GM21360 (cell line): ENCODE results near the gene SCFD2.
"Not testable (repeated sequence)": the region's sequence is repeated elsewhere in the genome, so short reads cannot be mapped to it uniquely, and the experiment has no call there.

Experiments
- ATAC-seq: cut with Tn5 transposase; IDR thresholded peaks from one replicate; pipeline ENCODE4 v1.9.1; 2021; ENCODE audit warnings: mild to moderate bottlenecking, moderate library complexity; ENCODE audit not compliant: unreplicated experiment

SCFD2 gene

GRCh38 chr4:53059871-53060270 is 306.0 kb downstream of the SCFD2 start:
- ATAC-seq = no peak

GRCh38 chr4:53059256-53059655 is 306.6 kb downstream of the SCFD2 start:
- ATAC-seq = no peak

DNA sequence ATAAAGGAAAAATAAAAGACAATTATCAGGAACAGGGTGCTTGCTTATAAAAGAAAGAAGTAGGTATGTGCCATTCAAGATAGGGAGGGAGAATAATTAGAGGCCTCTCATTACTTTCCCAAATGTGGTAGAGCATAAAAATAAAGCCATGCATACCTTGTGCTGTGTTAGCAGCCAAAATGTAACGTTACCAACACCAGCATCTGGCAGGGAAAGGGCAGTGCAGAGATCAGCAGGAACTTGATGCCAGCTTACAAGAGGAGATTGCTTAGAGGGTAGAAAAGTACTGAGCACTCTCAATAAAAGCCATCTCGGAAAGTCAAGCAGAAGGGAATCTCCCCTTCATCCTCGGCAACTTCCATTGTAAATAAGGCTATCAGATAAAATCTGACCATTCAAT is 308.2 kb downstream of the SCFD2 start:
- ATAC-seq = no peak

GRCh38 chr4:53057108-53057507 is 308.8 kb downstream of the SCFD2 start:
- not testable (repeated sequence) for ATAC-seq

GRCh38 chr4:53055716-53056403 is 310.0 kb downstream of the SCFD2 start:
- ATAC-seq = no peak

DNA sequence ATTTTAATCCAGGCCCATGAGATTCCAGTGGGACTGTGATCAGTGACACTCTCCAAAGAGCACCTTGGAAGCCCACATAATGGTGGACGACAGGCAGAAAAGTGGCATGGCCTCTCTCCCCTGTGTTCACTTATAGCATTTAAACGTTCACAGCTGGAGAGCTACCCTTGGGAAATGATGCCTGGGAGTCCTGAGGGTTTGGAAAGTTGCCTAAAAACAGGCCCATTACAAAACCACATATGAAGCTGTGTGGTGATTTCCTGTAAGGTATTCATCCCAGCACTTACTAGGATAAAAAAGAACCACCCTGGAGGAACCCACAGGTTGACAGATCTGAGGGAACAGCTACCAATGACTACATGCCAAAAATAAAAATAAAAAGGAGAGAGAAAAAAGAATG is 310.6 kb downstream of the SCFD2 start:
- no peak for ATAC-seq

- ATAC-seq = no peak
These were observed 315.5 kb downstream of the SCFD2 start for GRCh38 chr4:53050361-53050774.

GRCh38 chr4:53049528-53049927 is 316.3 kb downstream of the SCFD2 start:
- no peak for ATAC-seq

DNA sequence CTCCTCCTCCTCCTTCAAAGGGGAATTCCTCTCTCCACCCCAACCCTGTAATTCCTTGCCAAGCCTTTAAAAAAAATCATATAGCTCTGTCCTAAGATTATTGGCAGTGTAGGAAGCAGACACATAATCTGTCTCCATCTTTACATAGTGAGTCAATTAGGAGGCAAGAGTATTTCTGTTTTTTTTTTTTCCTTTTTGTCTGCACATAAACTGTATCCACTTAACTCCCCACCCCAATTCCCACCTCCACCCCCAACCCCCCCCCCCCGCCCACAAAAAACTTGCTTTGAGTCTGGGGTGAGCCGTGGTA is 321.3 kb downstream of the SCFD2 start:
- ATAC-seq = no peak

- ATAC-seq = no peak
These were observed 321.8 kb downstream of the SCFD2 start for GRCh38 chr4:53043891-53044650.

- ATAC-seq = no peak
These were observed 322.8 kb downstream of the SCFD2 start for GRCh38 chr4:53043055-53043454.

DNA sequence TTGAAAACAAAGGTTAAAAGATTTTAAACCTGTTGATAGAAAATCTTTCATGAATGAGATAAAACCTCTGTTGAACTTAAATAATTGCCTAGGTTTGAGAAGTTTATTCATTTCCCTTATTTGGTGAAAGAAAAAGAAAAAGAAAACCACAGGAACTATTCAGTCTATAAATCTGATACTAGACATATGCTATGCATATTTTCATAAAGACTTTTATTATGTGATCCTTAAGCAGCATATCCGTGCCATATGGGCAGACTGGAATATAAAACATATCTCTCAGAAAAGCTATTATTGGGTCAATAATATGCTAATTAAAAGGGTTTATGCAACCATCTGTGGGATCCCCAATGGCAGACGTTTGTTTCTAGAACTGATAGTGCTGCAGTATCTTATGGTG is 325.0 kb downstream of the SCFD2 start:
- no peak for ATAC-seq

DNA sequence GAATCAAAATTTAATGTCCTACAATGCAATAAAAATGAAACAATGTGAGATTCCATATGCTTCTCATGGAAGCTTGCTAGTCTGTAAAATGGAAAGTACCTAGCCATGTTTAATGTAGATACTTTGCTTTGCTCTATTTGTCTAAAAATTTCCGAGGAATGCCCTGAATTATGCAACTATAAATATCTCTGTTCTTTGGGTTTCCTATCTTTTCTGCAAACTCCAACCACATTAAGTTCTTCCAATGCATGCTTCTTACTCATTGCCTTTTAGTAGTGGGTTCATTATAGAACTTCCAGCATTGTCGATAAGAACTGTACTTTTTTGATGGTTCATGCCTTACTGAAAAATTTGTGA is 325.4 kb downstream of the SCFD2 start:
- ATAC-seq = no peak

GRCh38 chr4:53039741-53040458 is 326.0 kb downstream of the SCFD2 start:
- ATAC-seq = no peak

GRCh38 chr4:53037892-53038291 is 328.0 kb downstream of the SCFD2 start:
- ATAC-seq = no peak

DNA sequence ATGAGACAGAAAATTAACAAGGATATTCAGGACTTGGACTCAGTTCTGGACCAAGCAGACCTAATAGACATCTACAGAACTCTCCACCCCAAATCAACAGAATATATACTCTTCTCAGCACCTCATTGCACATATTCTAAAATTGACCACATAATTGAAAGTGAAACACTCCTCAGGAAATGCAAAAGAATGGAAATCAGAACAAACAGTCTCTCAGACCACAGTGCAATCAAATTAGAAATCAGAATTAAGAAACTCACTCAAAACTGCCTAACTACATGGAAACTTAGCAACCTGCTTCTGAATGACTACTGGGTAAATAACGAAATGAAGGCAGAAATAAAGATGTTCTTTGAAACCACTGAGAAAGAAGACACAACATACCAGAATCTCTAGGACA is 333.0 kb downstream of the SCFD2 start:
- not testable (repeated sequence) for ATAC-seq

DNA sequence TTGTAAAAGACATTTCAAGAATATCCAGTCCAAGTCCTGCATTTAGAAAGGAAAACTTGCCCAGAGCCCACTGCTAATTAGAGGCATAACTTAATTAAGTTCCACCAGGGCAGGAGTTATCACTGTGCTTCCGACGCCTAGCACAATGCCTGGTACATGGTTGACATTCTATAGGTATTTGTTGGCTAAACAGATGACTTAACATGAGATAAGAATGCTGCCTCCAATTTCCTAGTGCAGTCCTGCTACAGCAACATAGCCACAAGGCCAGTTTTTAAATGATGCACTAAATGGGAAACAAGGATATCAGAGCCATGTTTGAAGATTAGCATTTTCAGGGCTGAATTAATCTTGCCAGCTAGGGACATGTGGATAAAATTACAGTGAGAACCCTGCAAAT is 339.6 kb downstream of the SCFD2 start:
- ATAC-seq = no peak

GRCh38 chr4:53023677-53024299 is 342.1 kb downstream of the SCFD2 start:
- no peak for ATAC-seq

GRCh38 chr4:53022513-53023100 is 343.3 kb downstream of the SCFD2 start:
- ATAC-seq = no peak

DNA sequence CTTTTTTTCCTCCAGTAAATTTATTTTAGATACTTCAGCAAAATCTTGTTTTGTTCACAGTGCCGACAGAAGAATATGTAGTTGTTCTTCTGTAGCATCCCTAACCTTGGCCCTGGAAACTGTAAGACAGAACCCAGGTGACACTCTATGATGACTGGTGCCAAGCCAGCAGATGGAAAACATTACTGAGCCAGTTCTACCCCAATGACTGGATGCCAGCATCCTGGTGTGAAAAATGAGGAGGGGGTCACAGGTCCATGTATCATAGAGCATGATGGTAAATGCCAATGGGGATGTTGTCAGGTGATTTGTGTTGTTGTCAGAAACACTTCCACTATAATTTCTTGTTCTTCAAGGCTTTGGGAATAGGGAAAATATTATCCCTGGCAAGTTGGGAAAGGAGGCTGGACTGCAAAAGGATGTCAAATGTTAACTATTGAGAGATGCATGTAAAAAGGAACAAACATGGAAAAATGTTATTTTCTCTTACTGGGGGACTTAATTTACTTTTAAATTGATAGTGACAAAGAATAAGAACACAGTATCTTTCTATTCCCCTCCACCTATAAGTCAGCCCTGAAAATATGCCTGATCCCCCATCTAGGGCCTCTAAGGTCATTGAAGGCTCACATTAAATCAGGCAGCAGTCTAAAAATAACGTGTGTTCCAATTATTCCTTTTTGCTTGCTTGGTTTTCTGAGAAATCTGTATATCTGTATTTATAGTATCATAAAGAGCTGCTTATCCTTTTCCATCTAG is 343.9 kb downstream of the SCFD2 start:
- ATAC-seq = no peak
